NCI-H1930 (cell line): ENCODE results near the gene FOXN3.
"Not testable (repeated sequence)": the region's sequence is repeated elsewhere in the genome, so short reads cannot be mapped to it uniquely, and the experiment has no call there.

Experiments used
- DNase-seq, 2 experiments: peaks; one replicate each; lab custom pipeline; 2025; lab: John Stamatoyannopoulos, UW

Gene FOXN3

GRCh38 chr14:89250655-89250975, 166.4 kb downstream of the FOXN3 start:
- DNase-seq: not testable (repeated sequence)

- DNase-seq: no peak
Measured at GRCh38 chr14:89249972-89250654, 166.9 kb downstream of the FOXN3 start.

GRCh38 chr14:89249065-89249695, 167.9 kb downstream of the FOXN3 start:
- no peak for DNase-seq

- no peak for DNase-seq
Measured at GRCh38 chr14:89248411-89249064, 168.5 kb downstream of the FOXN3 start.

GRCh38 chr14:89247457-89248122, 169.4 kb downstream of the FOXN3 start:
- DNase-seq: peak in 1 of 2 experiments; percentile 17

- no peak for DNase-seq
Measured at GRCh38 chr14:89246290-89246689, 170.7 kb downstream of the FOXN3 start.

GRCh38 chr14:89245802-89246201, 171.2 kb downstream of the FOXN3 start:
- DNase-seq: no peak

GRCh38 chr14:89244720-89245119, 172.3 kb downstream of the FOXN3 start:
- DNase-seq: no peak

- DNase-seq: no peak
Measured at GRCh38 chr14:89243741-89244140, 173.3 kb downstream of the FOXN3 start.

- DNase-seq: no peak
Measured at GRCh38 chr14:89243286-89243685, 173.7 kb downstream of the FOXN3 start.

GRCh38 chr14:89242652-89243279, 174.3 kb downstream of the FOXN3 start:
- no peak for DNase-seq

- no peak for DNase-seq
Measured at GRCh38 chr14:89241934-89242651, 174.9 kb downstream of the FOXN3 start.

- DNase-seq: no peak
Measured at GRCh38 chr14:89241257-89241656, 175.8 kb downstream of the FOXN3 start.

GRCh38 chr14:89240414-89240813, 176.6 kb downstream of the FOXN3 start:
- DNase-seq: no peak

- no peak for DNase-seq
Measured at GRCh38 chr14:89239023-89239422, 178.0 kb downstream of the FOXN3 start.

GRCh38 chr14:89237921-89238529, 179.0 kb downstream of the FOXN3 start:
- DNase-seq: no peak

GRCh38 chr14:89236851-89237250, 180.2 kb downstream of the FOXN3 start:
- DNase-seq: no peak

GRCh38 chr14:89233184-89233583, 183.8 kb downstream of the FOXN3 start:
- no peak for DNase-seq

GRCh38 chr14:89232265-89233070, 184.6 kb downstream of the FOXN3 start:
- no peak for DNase-seq

- no peak for DNase-seq
Measured at GRCh38 chr14:89231426-89232113, 185.5 kb downstream of the FOXN3 start.
